ENCODE data around the gene GEMIN5. TPM values are rescaled to one million over a fixed set of nuclear protein-coding genes. Genes with fewer than 3 reads are reported as not detected.
A peak's percentile ranks its signal among the peaks of the same experiment; 100 is the strongest.
"Not testable (repeated sequence)": the region's sequence is repeated elsewhere in the genome, so short reads cannot be mapped to it uniquely, and the experiment has no call there.

Gene GEMIN5
- total RNA-seq, 1 donor from 2014 or later, result 14.9 TPM

GRCh38 chr5:154945695-154946301 is 7.8 kb upstream of the GEMIN5 start:
- intact Hi-C loops (cut with micrococcal nuclease), result no loop called here
- ATAC-seq (no peak), DNase-seq (no peak)

DNA sequence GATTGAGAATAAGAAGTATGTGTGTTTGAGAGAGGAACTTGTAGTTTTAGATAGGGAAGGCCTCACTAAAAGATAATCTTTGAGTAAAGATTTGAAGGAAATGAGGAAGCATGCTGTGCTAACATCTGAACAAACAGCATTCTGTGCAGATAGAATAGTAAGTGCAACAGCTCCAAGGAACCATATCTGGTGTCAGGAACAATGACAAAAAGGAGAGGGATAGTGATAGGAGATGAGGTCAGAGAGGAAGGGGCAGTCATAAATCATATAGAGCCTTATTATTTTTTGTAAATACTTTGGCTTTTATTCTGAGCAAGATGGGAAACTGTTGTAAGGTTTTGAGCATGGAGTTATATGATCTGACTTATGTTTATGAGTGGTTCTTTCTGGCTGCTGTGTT is 6.7 kb upstream of the GEMIN5 start:
- no peak for ATAC-seq
- intact Hi-C loops (cut with micrococcal nuclease), result no loop called here
- DNase-seq, result no peak

- DNase-seq (no peak), ATAC-seq (no peak)
- intact Hi-C loops (cut with micrococcal nuclease), result no loop called here
These were observed 5.5 kb upstream of the GEMIN5 start for GRCh38 chr5:154943527-154943926.

GRCh38 chr5:154940772-154941620 is 3.0 kb upstream of the GEMIN5 start, which contains the start of gene MRPL22:
TSS of gene MRPL22 (plus strand) at chr5:154941073. CDS start at chr5:154941111, 38 bp downstream.
- peak; percentile 70 for ATAC-seq
- intact Hi-C loops (cut with micrococcal nuclease), result no loop called here
- peak; percentile 93 for DNase-seq

DNA sequence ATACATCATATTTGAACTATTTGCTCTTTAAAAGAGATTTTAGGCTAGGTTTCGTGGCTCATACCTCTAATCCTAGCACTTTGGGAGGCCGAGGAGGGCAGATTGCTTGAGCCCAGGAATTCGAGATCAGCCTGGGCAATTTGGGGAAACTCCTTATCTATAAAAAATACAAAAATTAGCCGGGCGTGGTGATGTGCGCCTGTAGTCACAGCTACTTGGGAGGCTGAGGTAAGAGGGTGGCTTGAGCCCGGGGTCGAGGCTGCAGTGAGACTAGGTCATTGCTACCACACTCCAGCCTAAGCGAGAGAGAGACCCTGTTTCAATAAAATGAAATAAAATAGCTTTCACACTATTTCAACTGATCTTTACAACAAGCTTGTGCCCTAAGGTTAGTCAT is 2.4 kb upstream of the GEMIN5 start:
- DNase-seq (no peak), ATAC-seq (no peak)
- intact Hi-C loops (cut with micrococcal nuclease), result no loop called here

- ATAC-seq; intact Hi-C loops (cut with micrococcal nuclease); DNase-seq: not testable (repeated sequence)
These were observed 1.4 kb upstream of the GEMIN5 start for GRCh38 chr5:154939387-154939786.

DNA sequence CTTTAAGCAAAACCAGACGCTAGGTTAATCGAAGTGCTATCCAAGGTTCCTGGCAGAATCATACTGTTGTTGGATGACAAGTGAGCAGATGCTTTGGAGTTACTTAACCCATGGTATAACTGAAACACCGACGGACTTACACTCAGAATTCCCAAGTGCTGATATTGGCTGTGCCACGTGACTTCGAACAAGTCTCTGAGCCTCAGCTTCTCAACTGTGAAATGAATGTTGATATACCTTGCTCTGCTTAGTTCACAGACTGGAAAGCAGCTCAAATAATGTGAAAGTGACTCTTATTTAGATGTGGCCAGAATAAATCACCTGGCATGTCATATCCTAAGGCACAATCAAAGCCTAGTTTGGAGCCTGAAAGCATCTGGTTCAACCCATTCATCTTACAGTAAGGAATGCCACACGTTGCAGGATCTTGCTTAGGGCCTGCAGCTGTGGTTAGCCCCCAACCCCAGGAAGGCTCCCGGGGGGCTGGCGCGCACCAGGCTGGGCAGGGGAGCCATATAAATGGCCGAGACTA is 759 bp downstream of the GEMIN5 start:
- ATAC-seq, result no peak
- intact Hi-C loops (cut with micrococcal nuclease), result no loop called here

GRCh38 chr5:154934881-154935280 is 3.1 kb downstream of the GEMIN5 start:
- intact Hi-C loops (cut with micrococcal nuclease), result no loop called here
- DNase-seq (no peak), ATAC-seq (no peak)

More for the DNA sequence above, 759 bp downstream of the GEMIN5 start:
- DNase-seq, result no peak

GRCh38 chr5:154933537-154933936 is 4.5 kb downstream of the GEMIN5 start:
- no peak for DNase-seq
- intact Hi-C loops (cut with micrococcal nuclease), result no loop called here
- ATAC-seq, result no peak

- intact Hi-C loops (cut with micrococcal nuclease), result no loop called here
- ATAC-seq (no peak), DNase-seq (no peak)
These were observed 14.3 kb downstream of the GEMIN5 start for GRCh38 chr5:154923441-154924430.

DNA sequence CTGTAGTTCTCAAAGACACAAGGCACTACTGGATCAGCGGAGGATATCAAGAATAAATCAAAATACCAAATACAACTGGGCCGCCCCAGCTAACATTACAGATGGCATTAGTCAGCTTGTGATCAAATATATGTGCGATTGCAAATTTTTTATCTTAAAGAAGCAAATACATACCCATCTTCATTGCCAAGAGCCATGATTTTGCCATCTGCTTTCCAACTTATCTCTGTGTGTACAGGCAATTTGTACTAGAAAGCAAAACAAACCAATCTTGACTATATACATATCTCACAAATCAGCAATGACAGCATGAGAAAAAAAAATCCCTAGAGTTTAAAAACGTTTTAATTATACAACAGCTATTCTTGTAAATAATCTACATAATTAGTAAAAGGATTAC is 20.3 kb downstream of the GEMIN5 start:
- intact Hi-C loops (cut with micrococcal nuclease), result no loop called here
- ATAC-seq, result no peak
- no peak for DNase-seq

GRCh38 chr5:154916874-154917273 is 21.1 kb downstream of the GEMIN5 start:
- intact Hi-C loops (cut with micrococcal nuclease), result no loop called here
- ATAC-seq (no peak), DNase-seq (no peak)

- intact Hi-C loops (cut with micrococcal nuclease); ATAC-seq; DNase-seq: not testable (repeated sequence)
These were observed 32.4 kb downstream of the GEMIN5 start for GRCh38 chr5:154905601-154906000.

GRCh38 chr5:154901913-154902312 is 36.1 kb downstream of the GEMIN5 start:
- DNase-seq (no peak), ATAC-seq (no peak)
- intact Hi-C loops (cut with micrococcal nuclease), result no loop called here

- intact Hi-C loops (cut with micrococcal nuclease), result no loop called here
- DNase-seq (no peak), ATAC-seq (no peak)
These were observed 36.7 kb downstream of the GEMIN5 start for GRCh38 chr5:154901276-154901675.

- no peak for DNase-seq
- intact Hi-C loops (cut with micrococcal nuclease), result no loop called here
- ATAC-seq, result no peak
These were observed 37.9 kb downstream of the GEMIN5 start for GRCh38 chr5:154900066-154900465.

DNA sequence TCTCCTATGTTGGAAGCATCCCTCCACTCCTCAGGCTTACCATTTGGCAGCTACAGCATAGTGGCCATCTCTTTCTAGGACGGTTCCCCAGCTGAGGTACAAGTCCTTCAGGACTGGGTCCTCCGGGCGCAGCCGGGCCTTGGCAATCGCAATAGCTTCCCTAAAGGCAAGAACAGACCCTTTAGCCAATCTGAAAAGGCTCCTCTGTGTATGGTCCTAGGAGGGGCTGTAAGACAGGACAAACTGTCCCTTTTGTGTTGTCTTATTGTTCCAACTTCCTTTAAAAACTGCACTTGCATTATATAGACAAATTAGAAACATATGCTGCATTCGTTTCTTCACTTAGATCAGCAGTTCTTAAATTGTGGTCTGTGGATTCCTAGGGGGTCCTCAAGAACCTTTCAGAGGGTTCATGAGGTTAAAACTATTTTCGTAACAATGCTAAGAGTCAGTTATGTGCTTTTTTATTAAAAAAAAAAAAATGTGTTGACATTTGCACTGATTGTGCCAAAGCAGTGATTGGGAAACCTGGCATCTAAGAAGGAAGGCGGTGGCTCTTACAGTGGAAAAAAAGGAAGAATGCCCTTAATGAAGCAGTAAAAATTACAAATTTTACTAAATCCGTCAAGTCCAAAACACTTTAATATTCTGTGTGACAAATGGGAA is 38.7 kb downstream of the GEMIN5 start:
- intact Hi-C loops (cut with micrococcal nuclease), result no loop called here
- ATAC-seq (peak; percentile 20), DNase-seq (no peak)

- no peak for DNase-seq
- peak; percentile 60 for ATAC-seq
- intact Hi-C loops (cut with micrococcal nuclease), result no loop called here
These were observed 39.8 kb downstream of the GEMIN5 start for GRCh38 chr5:154898210-154898609.

Measured in left ventricle myocardium superior (tissue), 1 donor.